Measurements from ENCODE around the gene C9.
"Not testable (repeated sequence)": the region's sequence is repeated elsewhere in the genome, so short reads cannot be mapped to it uniquely, and the experiment has no call there.

C9 gene

GRCh38 chr5:39240750-39241149 lies 123.5 kb downstream of the C9 start:
- Histone ChIP-seq H3K4me1 (no peaks in the 10 kb centered on the region), H3K4me3 (ENCODE audit: low read depth, low read length) (no peak overlapping the region), H3K27me3 (0 out of 2 replicates have a peak, but pooled peaks cover 4% of the 10 kb centered on the region), H3K9me3 (no peaks in the 10 kb centered on the region), H3K36me3 (no peaks in the 10 kb centered on the region)
- no peak for DNase-seq
- no peak for TF ChIP-seq CTCF (IDR thresholded peaks at IDR 0.05; ENCODE audit: low read depth, low read length)

DNA sequence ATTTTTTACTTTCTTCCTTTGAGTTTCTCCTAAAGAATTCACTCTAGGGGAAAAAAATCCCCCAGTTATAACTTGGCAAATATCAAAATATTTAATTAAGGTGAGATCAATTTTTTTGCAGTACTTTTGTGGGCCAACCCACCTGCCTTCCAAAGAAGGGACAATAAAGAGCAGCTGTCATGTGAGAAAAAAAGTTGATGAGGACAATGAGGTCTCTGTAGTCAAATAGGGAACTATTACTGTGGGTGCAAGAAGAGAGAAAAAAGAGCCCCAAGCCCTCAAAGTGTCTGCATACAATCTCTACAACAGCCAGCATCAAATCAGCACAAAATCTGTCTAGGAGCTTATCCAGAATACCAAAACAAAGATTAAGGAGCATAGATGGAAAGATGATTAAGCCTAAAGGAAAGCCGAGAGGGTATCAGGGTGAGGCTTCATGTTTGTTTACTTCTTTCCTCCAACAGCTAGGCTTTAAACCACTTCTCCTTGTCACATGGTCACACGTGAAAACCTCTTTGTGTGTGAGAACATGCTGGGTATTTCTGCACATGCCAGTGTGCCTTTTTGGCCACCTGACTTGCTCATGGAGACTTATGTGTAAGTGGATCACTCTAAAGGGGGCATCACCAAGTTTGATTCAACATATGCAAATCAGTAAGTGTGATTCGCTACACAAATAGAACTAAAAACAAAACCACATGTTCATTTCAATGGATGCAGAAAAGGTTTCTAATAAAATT lies 125.8 kb downstream of the C9 start:
- Histone ChIP-seq H3K4me1 (no peaks in the 10 kb centered on the region), H3K9me3 (no peaks in the 10 kb centered on the region)
- no peak for TF ChIP-seq CTCF (IDR thresholded peaks at IDR 0.05; ENCODE audit: low read depth, low read length)

GRCh38 chr5:39236718-39237117 lies 127.6 kb downstream of the C9 start:
- H3K36me3 ChIP-seq: no peaks in the 10 kb centered on the region
- 0 out of 2 replicates have a peak, but pooled peaks cover 4% of the 10 kb centered on the region for H3K27me3 ChIP-seq
- no peak overlapping the region for H3K4me3 ChIP-seq (ENCODE audit: low read depth, low read length)
- no peak for TF ChIP-seq CTCF (IDR thresholded peaks at IDR 0.05; ENCODE audit: low read depth, low read length)
- H3K4me1 ChIP-seq: no peaks in the 10 kb centered on the region
- DNase-seq: no peak
- H3K9me3 ChIP-seq: no peaks in the 10 kb centered on the region

More for the DNA sequence above, 125.8 kb downstream of the C9 start:
- Histone ChIP-seq H3K27me3 (0 out of 2 replicates have a peak, but pooled peaks cover 4% of the 10 kb centered on the region), H3K36me3 (no peaks in the 10 kb centered on the region), H3K4me3 (ENCODE audit: low read depth, low read length) (no peak overlapping the region)
- no peak for DNase-seq

DNA sequence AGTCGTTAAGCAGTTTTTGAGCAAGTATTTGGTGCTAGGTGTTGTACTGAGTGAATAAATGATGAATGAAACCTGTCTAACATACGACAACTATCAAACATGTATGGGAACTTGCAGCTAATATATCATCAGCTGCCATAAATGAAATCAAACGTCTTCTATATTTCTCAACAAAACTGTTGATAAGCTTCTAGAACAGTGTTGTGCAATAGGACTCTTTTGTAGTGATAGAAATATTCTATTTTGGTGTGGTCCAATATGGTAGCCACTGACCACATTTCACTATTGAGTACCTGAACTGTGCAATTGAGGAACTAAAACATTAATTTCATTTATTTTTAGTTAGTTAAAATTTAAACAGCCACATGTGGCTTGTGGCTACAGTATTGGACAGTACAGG lies 128.6 kb downstream of the C9 start:
- no peak for DNase-seq
- H3K9me3 ChIP-seq: no peaks in the 10 kb centered on the region
- no peak for TF ChIP-seq CTCF (IDR thresholded peaks at IDR 0.05; ENCODE audit: low read depth, low read length)
- no peaks in the 10 kb centered on the region for H3K36me3 ChIP-seq
- 0 out of 2 replicates have a peak, but pooled peaks cover 4% of the 10 kb centered on the region for H3K27me3 ChIP-seq
- H3K4me3 ChIP-seq (ENCODE audit: low read depth, low read length): no peak overlapping the region
- no peaks in the 10 kb centered on the region for H3K4me1 ChIP-seq

DNA sequence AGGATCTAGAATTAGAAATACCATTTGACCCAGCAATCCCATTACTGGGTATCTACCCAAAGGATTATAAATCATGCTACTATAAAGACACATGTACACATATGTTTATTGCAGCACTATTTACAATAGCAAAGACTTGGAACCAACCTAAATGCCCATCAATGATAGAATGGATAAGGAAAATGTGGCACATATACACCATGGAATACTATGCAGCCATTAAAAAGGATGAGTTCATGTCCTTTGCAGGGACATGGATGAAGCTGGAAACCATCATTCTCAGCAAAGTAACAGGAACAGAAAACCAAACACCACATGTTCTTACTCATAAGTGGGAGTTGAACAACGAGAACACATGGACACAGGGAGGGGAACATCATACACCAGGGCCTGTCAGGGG lies 129.8 kb downstream of the C9 start:
- H3K36me3 ChIP-seq; DNase-seq; H3K4me1 ChIP-seq; H3K27me3 ChIP-seq; H3K4me3 ChIP-seq (ENCODE audit: low read depth, low read length); H3K9me3 ChIP-seq: not testable (repeated sequence)
